ENCODE results near the gene INPP5A.
"Not testable (repeated sequence)": the region's sequence is repeated elsewhere in the genome, so short reads cannot be mapped to it uniquely, and the experiment has no call there.

INPP5A gene

DNA sequence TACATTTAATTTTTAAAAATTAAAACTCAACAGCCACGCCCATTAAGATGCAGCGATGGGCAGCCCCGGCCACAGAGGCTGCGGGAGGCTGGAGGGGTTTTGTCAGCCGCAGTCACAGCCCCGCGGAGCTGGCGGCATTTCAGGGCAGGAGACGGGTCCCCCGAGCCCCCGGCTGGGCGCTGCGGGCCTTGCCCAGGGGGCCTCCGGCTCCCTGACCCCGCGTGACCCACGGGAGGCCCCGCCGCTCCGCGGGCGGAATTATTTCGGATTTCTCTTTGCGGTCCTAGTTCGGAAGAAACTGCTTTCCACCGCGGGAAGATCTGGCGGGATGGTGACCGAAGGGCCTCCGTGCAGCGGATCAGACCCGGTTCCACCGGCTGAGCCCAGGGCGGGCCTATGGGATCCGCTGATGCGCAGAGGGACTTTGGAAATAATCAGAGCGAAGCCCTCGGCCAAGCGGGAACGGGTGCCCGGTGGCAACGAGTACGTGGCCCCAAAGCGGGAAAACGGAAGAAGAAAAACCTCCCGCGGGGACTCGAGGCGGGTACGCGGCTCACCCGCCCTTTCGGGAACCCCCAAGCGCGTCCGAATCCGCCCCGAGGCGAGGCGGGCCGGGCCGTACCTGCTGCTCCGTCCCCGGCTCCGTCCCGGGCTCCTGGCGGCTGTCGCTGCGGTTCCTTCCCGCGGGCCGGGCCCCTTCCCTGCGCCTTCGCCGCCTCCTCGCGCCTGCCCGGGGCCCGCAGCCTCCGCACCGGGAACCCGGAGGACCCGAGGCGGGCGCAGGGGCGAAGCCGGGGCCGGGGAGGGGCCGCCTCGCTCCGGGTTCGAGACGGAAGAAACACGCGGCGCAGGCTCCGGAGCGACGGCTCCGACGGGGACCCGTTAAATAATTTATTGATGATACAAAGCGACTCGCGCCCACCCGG lies 246.6 kb downstream of the INPP5A start:
- DNase-seq (ENCODE audit: low read depth, low spot score) = no peak
- H3K27ac ChIP-seq = no peak overlapping the region

GRCh38 chr10:132784866-132785722 lies 247.5 kb downstream of the INPP5A start:
- DNase-seq (ENCODE audit: low read depth, low spot score) = no peak
- H3K27ac ChIP-seq = no peak overlapping the region

GRCh38 chr10:132785723-132786475 lies 248.3 kb downstream of the INPP5A start, which contains the start of gene NKX6-2:
TSS of gene NKX6-2 (minus strand) at chr10:132786147. CDS start at chr10:132785948, 199 bp downstream.
- no peak within 1 kb of the TSS for H3K27ac ChIP-seq
- DNase-seq (ENCODE audit: low read depth, low spot score) = no peak

- no peak for DNase-seq (ENCODE audit: low read depth, low spot score)
- no peak overlapping the region for H3K27ac ChIP-seq
Observed at GRCh38 chr10:132786476-132786883, 248.9 kb downstream of the INPP5A start.

- DNase-seq (ENCODE audit: low read depth, low spot score) = no peak
- no peak overlapping the region for H3K27ac ChIP-seq
Observed at GRCh38 chr10:132786884-132787494, 249.4 kb downstream of the INPP5A start.

DNA sequence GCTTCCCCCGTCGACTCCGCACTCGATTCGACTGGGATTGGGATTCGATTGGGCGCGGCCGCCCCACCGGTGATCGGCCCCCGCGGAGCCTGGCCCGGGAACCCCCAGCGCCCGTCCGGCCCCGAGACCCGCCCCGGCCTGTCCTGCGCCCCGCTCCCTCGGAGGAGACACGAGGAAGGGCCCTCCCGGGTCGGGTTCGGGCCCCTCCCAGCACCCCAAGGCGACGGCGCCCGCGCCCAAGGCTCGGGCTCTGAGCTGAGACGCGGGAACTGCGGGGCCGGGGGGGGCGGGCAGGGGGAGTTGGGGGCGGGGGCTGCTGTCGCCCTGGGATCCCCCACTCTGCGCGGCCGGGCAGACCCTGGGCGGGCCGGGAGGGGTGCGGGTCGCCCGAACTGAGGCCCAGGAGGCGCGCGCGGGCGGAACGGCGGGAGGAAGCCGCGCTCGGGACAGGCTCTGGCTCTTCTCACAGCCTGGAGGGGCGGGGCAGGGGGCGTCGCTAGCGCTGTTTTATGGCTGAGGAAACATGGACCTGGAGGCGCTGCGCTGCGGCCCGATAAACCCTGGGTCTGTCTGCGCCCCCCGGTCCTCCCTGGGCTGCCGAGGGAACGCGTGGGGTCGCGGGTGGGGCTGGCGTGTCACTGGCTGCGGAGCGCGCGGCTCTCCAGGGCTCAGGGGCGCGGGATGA lies 250.1 kb downstream of the INPP5A start:
- H3K27ac ChIP-seq = no peak overlapping the region
- no peak for DNase-seq (ENCODE audit: low read depth, low spot score)

- no peak overlapping the region for H3K27ac ChIP-seq
- no peak for DNase-seq (ENCODE audit: low read depth, low spot score)
Observed at GRCh38 chr10:132788180-132788830, 250.7 kb downstream of the INPP5A start.

GRCh38 chr10:132788831-132789219 lies 251.2 kb downstream of the INPP5A start:
- H3K27ac ChIP-seq = no peak overlapping the region
- DNase-seq (ENCODE audit: low read depth, low spot score) = no peak

DNA sequence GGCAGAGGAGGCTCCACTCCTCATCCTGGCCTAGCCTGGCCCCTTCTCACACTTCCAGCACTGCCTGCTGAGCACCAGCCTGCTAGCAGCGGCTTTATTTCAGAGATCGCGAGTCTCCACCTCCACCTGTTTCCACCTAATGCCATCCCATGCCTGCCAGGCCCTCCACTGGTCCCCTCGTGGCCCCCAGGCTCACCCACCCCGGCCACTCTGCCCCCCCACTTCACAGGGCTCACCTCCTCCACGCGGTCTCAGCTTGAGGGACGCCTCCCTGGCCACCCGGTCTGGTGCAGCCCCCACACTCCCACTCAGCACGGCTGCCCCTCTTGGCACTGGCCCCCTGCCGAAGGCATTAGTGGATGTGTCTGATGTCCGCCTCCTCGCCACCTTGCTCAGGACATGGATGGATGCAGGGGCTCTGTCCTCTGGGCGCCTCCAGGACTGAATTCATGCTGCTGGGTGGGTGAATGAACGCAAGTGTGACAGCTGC lies 252.1 kb downstream of the INPP5A start:
- no peak for DNase-seq (ENCODE audit: low read depth, low spot score)
- H3K27ac ChIP-seq = no peak overlapping the region

GRCh38 chr10:132790470-132790869 lies 252.9 kb downstream of the INPP5A start:
- H3K27ac ChIP-seq = no peak overlapping the region
- DNase-seq (ENCODE audit: low read depth, low spot score) = no peak

- no peak overlapping the region for H3K27ac ChIP-seq
- DNase-seq (ENCODE audit: low read depth, low spot score) = no peak
Observed at GRCh38 chr10:132790934-132791829, 253.6 kb downstream of the INPP5A start.

GRCh38 chr10:132792099-132792498 lies 254.5 kb downstream of the INPP5A start:
- not testable (repeated sequence) for H3K27ac ChIP-seq

GRCh38 chr10:132792796-132793195 lies 255.2 kb downstream of the INPP5A start:
- no peak for DNase-seq (ENCODE audit: low read depth, low spot score)
- no peak overlapping the region for H3K27ac ChIP-seq

More at GRCh38 chr10:132792099-132792498, 254.5 kb downstream of the INPP5A start:
- DNase-seq (ENCODE audit: low read depth, low spot score) = not testable (repeated sequence)

GRCh38 chr10:132793213-132793612 lies 255.6 kb downstream of the INPP5A start:
- no peak for DNase-seq (ENCODE audit: low read depth, low spot score)
- no peak overlapping the region for H3K27ac ChIP-seq

DNA sequence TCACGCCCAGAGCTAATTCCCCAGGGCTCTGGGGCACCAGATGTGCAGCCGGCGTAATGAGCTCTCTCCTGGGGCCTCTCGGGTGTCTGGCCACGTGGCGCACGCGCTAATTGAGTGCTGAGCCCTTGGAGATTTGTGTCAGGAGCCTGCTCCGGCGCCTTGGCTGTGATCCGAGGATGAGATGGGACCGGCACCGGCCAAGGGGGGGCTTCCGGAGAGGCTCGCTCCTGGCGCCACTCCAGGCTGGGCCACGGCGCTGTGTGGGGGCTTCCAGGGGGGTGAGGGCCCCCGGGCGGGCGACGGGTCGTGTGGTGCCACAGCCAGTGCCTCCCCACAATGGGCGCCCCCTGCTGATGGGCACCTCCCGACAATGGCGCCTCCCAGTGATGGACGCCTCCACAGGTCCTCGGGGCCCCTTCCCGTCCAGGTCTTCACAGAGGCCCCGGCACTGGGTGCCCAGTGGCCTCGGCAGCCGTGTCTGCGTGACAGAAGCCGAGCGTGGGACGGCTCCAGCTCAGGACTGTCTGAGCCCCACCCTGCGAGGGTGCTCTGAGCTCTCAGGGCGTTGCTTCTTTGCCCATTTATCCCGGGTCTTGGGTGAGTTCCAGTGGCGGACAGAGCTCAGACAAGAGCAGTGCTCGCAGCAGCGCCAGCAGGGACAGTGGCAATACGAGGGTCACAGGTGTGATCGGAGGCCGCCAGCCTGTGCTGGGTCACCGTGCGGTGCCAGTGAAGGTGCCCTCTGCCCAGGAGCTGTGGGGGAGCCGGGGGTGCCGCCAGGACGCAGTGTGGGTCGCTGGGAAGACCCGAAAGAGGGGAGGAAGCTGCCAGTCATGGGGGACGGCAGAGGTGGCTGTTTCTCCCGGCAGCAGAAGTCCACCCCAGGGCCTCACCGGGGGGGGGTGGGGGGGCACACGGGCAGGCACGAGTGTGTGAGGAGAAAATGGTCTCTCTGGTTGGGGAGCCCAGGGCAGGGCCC lies 256.6 kb downstream of the INPP5A start:
- no peak for DNase-seq (ENCODE audit: low read depth, low spot score)
- H3K27ac ChIP-seq = no peak overlapping the region

- no peak for DNase-seq (ENCODE audit: low read depth, low spot score)
- H3K27ac ChIP-seq = no peak overlapping the region
Observed at GRCh38 chr10:132796846-132797245, 259.3 kb downstream of the INPP5A start.
